DOHH2 (cell line): ENCODE data around the gene ANK2.

Experiments used
- CTCF ChIP-seq: fragments of 200-600 bp; sonication (generic); IDR thresholded peaks from one replicate; pipeline ENCODE4 v1.5.1; 2014; ENCODE audit warnings: antibody characterized with exemption, mild to moderate bottlenecking, low read depth, low read length; ENCODE audit not compliant: poor library complexity, severe bottlenecking
- EZH2phosphoT487 ChIP-seq: fragments of 200-600 bp; sonication (generic); IDR thresholded peaks from 2 replicates; pipeline ENCODE4 v1.6.1; 2017; ENCODE audit warnings: borderline replicate concordance, mild to moderate bottlenecking, antibody characterized with exemption, low read length, moderate library complexity, mixed read lengths

- no peak for TF ChIP-seq CTCF
- no peak for TF ChIP-seq EZH2phosphoT487
Measured at GRCh38 chr4:113368056-113368455, 318.6 kb downstream of the ANK2 start.
